Glutamatergic neuron (in vitro differentiated cells): Measurements from ENCODE around the gene VKORC1. TPM values are rescaled to one million over a fixed set of nuclear protein-coding genes. Genes with fewer than 3 reads are reported as not detected.

Experiments used
- DNase-seq: peaks from one replicate; pipeline ENCODE4 v3.0.0; 2022
- H3K27ac Mint-ChIP-seq: one replicate; pipeline ENCODE4 v1.8.0; 2020; ENCODE audit warnings: mild to moderate bottlenecking, mixed read lengths, inconsistent platforms; ENCODE audit not compliant: unreplicated experiment
- H3K27me3 Mint-ChIP-seq: one replicate; pipeline ENCODE4 v1.8.0; 2020; ENCODE audit warnings: mild to moderate bottlenecking, moderate library complexity, mixed read lengths, inconsistent platforms; ENCODE audit not compliant: unreplicated experiment
- H3K36me3 Mint-ChIP-seq: one replicate; pipeline ENCODE4 v1.8.0; 2020; ENCODE audit warnings: mild to moderate bottlenecking, mixed read lengths, inconsistent platforms; ENCODE audit not compliant: unreplicated experiment
- H3K4me1 Mint-ChIP-seq: one replicate; pipeline ENCODE4 v1.8.0; 2020; ENCODE audit warnings: mild to moderate bottlenecking, low read depth, mixed read lengths, inconsistent platforms; ENCODE audit not compliant: unreplicated experiment
- H3K4me3 Mint-ChIP-seq: one replicate; pipeline ENCODE4 v1.8.0; 2020; ENCODE audit warnings: mild to moderate bottlenecking, mixed read lengths, inconsistent platforms; ENCODE audit not compliant: unreplicated experiment
- H3K9me3 Mint-ChIP-seq: one replicate; pipeline ENCODE4 v1.8.0; 2020; ENCODE audit warnings: mild to moderate bottlenecking, moderate library complexity, mixed read lengths, inconsistent platforms; ENCODE audit not compliant: unreplicated experiment
- total RNA-seq: library from RNA; stranded (reverse); fragmentation: NEBNext Ultra II Directional; extraction: Animal tissue kit (Norgen Biotek cat#: 25700); gene quantifications from one replicate; pipeline ENCODE4 v1.2.1, GENCODE V29; 2021; ENCODE audit not compliant: unreplicated experiment
- TF ChIP-seq, protein P1 (sequence below): fragments of 200-600 bp; sonication (generic); IDR thresholded peaks from one replicate; pipeline ENCODE4 v1.5.0; 2021; ENCODE audit not compliant: partially characterized antibody, unreplicated experiment

The VKORC1 gene
- total RNA-seq, 1 donor from 2014 or later, result 152 TPM

DNA sequence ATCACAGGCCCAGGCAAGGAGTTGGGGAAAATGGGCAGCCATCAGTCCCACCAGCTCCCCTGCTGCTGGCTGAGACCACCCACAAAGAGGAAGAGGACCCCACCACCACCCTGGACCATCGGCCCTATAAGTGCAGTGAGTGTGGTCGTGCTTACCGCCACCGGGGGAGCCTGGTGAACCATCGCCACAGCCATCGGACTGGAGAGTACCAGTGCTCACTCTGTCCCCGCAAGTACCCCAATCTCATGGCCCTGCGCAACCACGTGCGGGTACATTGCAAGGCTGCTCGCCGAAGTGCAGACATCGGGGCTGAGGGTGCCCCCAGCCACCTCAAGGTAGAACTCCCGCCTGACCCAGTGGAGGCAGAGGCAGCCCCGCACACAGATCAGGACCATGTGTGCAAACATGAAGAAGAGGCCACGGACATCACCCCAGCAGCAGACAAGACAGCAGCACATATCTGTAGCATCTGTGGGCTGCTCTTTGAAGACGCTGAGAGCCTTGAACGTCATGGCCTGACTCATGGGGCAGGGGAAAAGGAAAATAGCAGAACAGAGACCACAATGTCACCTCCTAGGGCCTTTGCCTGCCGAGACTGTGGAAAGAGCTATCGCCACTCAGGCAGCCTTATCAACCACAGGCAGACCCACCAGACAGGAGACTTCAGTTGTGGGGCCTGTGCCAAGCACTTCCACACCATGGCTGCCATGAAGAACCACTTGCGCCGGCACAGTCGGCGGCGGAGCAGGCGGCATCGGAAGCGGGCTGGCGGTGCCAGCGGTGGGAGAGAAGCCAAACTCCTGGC is 16.8 kb downstream of the VKORC1 start:
- Mint-ChIP-seq H3K9me3 (peaks cover 12% of the 10 kb centered on the region), H3K36me3 (no peaks in the 10 kb centered on the region), H3K4me3 (no peak overlapping the region), H3K27ac (no peak overlapping the region), H3K27me3 (peaks cover 4% of the 10 kb centered on the region), H3K4me1 (peaks cover 7% of the 10 kb centered on the region)
- TF ChIP-seq, protein P1, sequence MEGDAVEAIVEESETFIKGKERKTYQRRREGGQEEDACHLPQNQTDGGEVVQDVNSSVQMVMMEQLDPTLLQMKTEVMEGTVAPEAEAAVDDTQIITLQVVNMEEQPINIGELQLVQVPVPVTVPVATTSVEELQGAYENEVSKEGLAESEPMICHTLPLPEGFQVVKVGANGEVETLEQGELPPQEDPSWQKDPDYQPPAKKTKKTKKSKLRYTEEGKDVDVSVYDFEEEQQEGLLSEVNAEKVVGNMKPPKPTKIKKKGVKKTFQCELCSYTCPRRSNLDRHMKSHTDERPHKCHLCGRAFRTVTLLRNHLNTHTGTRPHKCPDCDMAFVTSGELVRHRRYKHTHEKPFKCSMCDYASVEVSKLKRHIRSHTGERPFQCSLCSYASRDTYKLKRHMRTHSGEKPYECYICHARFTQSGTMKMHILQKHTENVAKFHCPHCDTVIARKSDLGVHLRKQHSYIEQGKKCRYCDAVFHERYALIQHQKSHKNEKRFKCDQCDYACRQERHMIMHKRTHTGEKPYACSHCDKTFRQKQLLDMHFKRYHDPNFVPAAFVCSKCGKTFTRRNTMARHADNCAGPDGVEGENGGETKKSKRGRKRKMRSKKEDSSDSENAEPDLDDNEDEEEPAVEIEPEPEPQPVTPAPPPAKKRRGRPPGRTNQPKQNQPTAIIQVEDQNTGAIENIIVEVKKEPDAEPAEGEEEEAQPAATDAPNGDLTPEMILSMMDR, result peak; percentile 15
- DNase-seq, result no peak

DNA sequence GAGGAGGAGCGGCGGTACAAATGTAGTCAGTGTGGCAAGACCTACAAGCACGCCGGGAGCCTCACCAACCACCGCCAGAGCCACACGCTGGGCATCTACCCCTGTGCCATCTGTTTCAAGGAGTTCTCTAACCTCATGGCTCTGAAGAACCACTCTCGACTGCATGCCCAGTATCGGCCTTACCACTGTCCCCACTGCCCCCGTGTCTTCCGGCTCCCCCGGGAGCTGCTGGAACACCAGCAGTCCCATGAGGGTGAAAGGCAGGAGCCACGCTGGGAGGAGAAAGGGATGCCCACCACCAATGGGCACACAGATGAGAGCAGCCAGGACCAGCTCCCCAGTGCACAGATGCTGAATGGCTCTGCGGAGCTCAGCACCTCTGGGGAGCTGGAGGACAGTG is 17.6 kb downstream of the VKORC1 start:
- Mint-ChIP-seq H3K36me3 (no peaks in the 10 kb centered on the region), H3K9me3 (peaks cover 15% of the 10 kb centered on the region), H3K27me3 (peaks cover 2% of the 10 kb centered on the region), H3K4me1 (peaks cover 7% of the 10 kb centered on the region), H3K4me3 (no peak overlapping the region), H3K27ac (no peak overlapping the region)
- DNase-seq, result no peak
- TF ChIP-seq, protein P1, result no peak

DNA sequence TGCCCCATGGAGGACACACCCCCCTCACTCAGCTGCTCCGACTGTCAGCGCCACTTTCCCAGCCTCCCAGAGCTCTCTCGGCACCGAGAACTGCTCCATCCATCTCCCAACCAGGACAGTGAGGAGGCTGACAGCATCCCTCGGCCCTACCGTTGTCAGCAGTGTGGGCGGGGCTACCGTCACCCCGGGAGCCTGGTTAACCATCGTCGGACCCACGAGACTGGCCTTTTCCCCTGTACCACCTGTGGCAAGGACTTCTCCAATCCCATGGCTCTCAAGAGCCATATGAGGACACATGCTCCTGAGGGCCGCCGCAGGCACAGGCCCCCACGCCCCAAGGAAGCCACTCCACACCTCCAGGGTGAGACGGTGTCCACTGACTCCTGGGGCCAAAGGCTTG is 18.3 kb downstream of the VKORC1 start:
- Mint-ChIP-seq H3K36me3 (no peaks in the 10 kb centered on the region), H3K27me3 (peaks cover 2% of the 10 kb centered on the region), H3K27ac (peak overlapping the region; percentile 64), H3K4me3 (no peak overlapping the region), H3K4me1 (peaks cover 12% of the 10 kb centered on the region), H3K9me3 (peaks cover 17% of the 10 kb centered on the region)
- DNase-seq, result no peak
- TF ChIP-seq, protein P1, result no peak

DNA sequence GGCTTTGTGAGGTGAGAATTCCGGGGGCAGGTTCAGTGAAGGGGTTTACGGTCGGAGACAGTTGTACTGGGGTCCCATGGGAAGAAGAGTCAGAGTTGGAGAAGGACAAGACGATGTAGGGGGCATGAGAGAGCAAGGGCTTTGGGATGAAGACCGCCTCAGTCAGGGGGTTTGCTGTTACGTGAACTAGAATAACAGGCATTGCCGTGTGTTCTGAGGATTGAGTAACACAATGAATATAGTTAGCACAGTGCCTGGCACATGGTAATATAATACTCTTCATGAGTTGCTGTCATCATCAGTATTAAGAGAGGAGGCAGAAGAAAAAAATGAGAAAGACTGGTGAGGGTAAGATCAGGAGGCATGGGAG is 19.8 kb downstream of the VKORC1 start:
- peak overlapping the region; percentile 97 for H3K27ac Mint-ChIP-seq
- peaks cover 16% of the 10 kb centered on the region for H3K9me3 Mint-ChIP-seq
- peaks cover 10% of the 10 kb centered on the region for H3K4me1 Mint-ChIP-seq
- H3K36me3 Mint-ChIP-seq, result no peaks in the 10 kb centered on the region
- peak overlapping the region; percentile 97 for H3K4me3 Mint-ChIP-seq
- DNase-seq, result no peak
- peaks cover 2% of the 10 kb centered on the region for H3K27me3 Mint-ChIP-seq
- TF ChIP-seq, protein P1, result no peak
